GM12878 (cell line): ENCODE data around the gene ZMYND15. TPM values are rescaled to one million over a fixed set of nuclear protein-coding genes. Genes with fewer than 3 reads are reported as not detected.

Source experiments
- CHD2 ChIP-seq: IDR thresholded peaks from 2 replicates; pipeline ENCODE4 v1.6.1; 2011; ENCODE audit warnings: low read depth, low read length, improper control_type of control experiment, borderline replicate concordance
- IKZF2 ChIP-seq, 2 experiments: fragments of 450-650 bp; IDR thresholded peaks; 2 replicates each; pipeline ENCODE4 v1.6.1; 2017; ENCODE audit warnings: mild to moderate bottlenecking in 2 of 2, moderate library complexity in 2 of 2
- KLF5 ChIP-seq: fragments of 450-650 bp; IDR thresholded peaks from 2 replicates; pipeline ENCODE4 v1.6.1; 2014; ENCODE audit warnings: mild to moderate bottlenecking; ENCODE audit not compliant: partially characterized antibody
- MEF2B ChIP-seq: fragments of 450-650 bp; IDR thresholded peaks from 2 replicates; pipeline ENCODE4 v1.6.1; 2018; ENCODE audit warnings: mild to moderate bottlenecking, moderate library complexity; ENCODE audit not compliant: partially characterized antibody, poor library complexity, severe bottlenecking
- MTA2 ChIP-seq: fragments of 450-650 bp; IDR thresholded peaks from 2 replicates; pipeline ENCODE4 v1.6.1; 2016; ENCODE audit warnings: low read depth, mild to moderate bottlenecking, moderate library complexity
- NBN ChIP-seq: fragments of 450-650 bp; IDR thresholded peaks from 2 replicates; pipeline ENCODE4 v1.6.1; 2016
- NKRF ChIP-seq: fragments of 450-650 bp; conservative IDR thresholded peaks from 2 replicates; pipeline ENCODE4 v1.6.1; 2017; ENCODE audit warnings: mild to moderate bottlenecking, moderate library complexity
- NRF1 ChIP-seq: conservative IDR thresholded peaks from 2 replicates; pipeline ENCODE4 v1.6.1; 2011; ENCODE audit warnings: mild to moderate bottlenecking, low read depth, low read length, improper control_type of control experiment
- PML ChIP-seq: IDR thresholded peaks from 2 replicates; pipeline ENCODE4 v1.6.1; 2012; ENCODE audit warnings: low read length, inconsistent platforms
- SKIL ChIP-seq: fragments of 450-650 bp; IDR thresholded peaks from 2 replicates; pipeline ENCODE4 v1.6.1; 2017; ENCODE audit warnings: mild to moderate bottlenecking, low read depth, inconsistent platforms; ENCODE audit not compliant: poor library complexity, severe bottlenecking
- SMAD5 ChIP-seq: IDR thresholded peaks from 2 replicates; pipeline ENCODE4 v1.6.1; 2016; ENCODE audit warnings: antibody characterized with exemption, low read depth
- SP1 ChIP-seq: IDR thresholded peaks from one replicate; pipeline ENCODE4 v1.6.1; 2011; ENCODE audit warnings: low read depth, low read length
- SUPT20H ChIP-seq: IDR thresholded peaks from 2 replicates; pipeline ENCODE4 v1.6.1; 2011; ENCODE audit warnings: low read depth, mild to moderate bottlenecking, low read length, moderate library complexity, borderline replicate concordance; ENCODE audit not compliant: control insufficient read depth
- TAF1 ChIP-seq: IDR thresholded peaks from 2 replicates; pipeline ENCODE4 v1.6.1; 2011; ENCODE audit warnings: mild to moderate bottlenecking, low read depth, low read length, borderline replicate concordance
- TCF3 ChIP-seq: IDR thresholded peaks from 2 replicates; pipeline ENCODE4 v1.6.1; 2012; ENCODE audit warnings: low read depth, mild to moderate bottlenecking, low read length, borderline replicate concordance; ENCODE audit not compliant: insufficient read depth
- ZNF592 ChIP-seq: fragments of 450-650 bp; IDR thresholded peaks from 2 replicates; pipeline ENCODE4 v1.6.1; 2017; ENCODE audit warnings: mild to moderate bottlenecking, moderate library complexity
- ZSCAN29 ChIP-seq: fragments of 450-650 bp; IDR thresholded peaks from 2 replicates; pipeline ENCODE4 v1.6.1; 2017; ENCODE audit warnings: mild to moderate bottlenecking, moderate library complexity
- polyA plus RNA-seq, 11 experiments: library from polyadenylated mRNA; depleted of rRNA in 4 of 11; unstranded in 6 of 11; stranded (reverse) in 5 of 11; fragments of >200 nt; fragmentation: Nextera tagmentation in 4 of 11; fragmentation: Illumina TruSeq in 1 of 11; extraction: Ambion mirVana in 4 of 11; extraction: Trizol in 1 of 11; gene quantifications; 1 replicate in 1 of 11; 2 replicates in 10 of 11; pipeline versions ENCODE4 v1.2.1 to v1.2.3, GENCODE V29; 2011 to 2016; ENCODE audit warnings: inconsistent platforms in 2 of 11, missing spikeins in 2 of 11, low read depth in 1 of 11
- total RNA-seq, 4 experiments: library from RNA; depleted of rRNA in 3 of 4; stranded (reverse); fragments of >200 nt in 3 of 4; fragmentation: Illumina TruSeq in 1 of 4; extraction: Trizol in 1 of 4; gene quantifications; 2 replicates each; pipeline versions ENCODE4 v1.2.1 to v1.2.3, GENCODE V29; 2013 to 2021
- TF ChIP-seq, protein P1 (sequence below): fragments of 450-650 bp; IDR thresholded peaks from 2 replicates; pipeline ENCODE4 v1.6.1; 2018; ENCODE audit warnings: mild to moderate bottlenecking, low read depth, moderate library complexity; ENCODE audit not compliant: partially characterized antibody

The ZMYND15 gene
- total and polyA plus RNA-seq, 10 of the 15 experiments (the other 5 are each of a cell fraction or from before 2014, with no cell fraction given), result 0.03 to 0.17 (median 0.06) TPM; not detected in 4

DNA sequence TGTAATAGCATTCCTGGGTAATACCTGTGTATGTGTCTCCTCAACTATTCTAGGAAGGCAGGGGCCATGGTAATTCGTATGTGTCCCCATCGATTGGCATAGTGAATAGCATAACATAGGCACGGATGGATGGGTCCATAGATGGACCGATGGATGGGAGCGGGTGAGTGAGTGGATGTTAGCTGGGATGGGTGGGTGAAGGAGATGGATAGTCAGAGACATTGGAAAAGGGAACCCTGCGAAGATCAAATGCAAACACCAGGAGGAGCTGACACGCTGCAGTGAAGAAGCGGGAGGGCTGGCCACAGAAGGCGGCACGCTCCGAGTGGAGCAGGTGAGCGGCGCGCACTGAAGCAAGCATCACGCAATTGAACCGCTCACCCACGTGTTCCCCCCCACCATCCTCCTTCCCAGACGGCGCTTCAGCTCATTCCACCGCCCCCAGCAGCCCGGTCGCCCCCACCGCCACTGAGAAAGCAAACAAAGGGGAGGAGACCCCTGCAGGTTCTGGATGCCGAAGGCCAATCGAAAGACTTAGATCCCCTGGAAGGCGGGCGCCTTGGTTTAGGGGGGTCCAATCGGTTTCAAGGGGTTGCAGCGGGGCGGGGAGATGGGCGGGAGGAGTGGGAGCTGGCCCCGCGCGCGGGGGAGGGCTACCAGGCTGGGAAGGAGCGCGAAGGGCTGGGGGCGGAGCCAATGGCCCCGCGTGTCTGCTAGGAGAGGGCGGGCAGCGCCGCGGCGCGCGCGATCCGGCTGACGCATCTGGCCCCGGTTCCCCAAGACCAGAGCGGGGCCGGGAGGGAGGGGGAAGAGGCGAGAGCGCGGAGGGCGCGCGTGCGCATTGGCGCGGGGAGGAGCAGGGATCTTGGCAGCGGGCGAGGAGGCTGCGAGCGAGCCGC lies 29.6 kb upstream of the ZMYND15 start, which contains the start of gene ARRB2 (continued):
- TF ChIP-seq SUPT20H (no peak), PML (no peak), ZNF592 (no peak), MTA2 (0 out of 2 replicates have a peak, but pooled peaks have one; percentile 45), SMAD5 (no peak), IKZF2 (IDR thresholded peaks at IDR 0.05) (peak; percentile 82 to 89), ZSCAN29 (no peak), MEF2B (no peak), KLF5 (peak; percentile 72), TAF1 (peak; percentile 38; the same call in 1 of the 2 replicates), NKRF (peak; percentile 61), TCF3 (no peak), NBN (0 out of 2 replicates have a peak, but pooled peaks have one; percentile 81), SKIL (peak; percentile 19), NRF1 (peak; percentile 70), CHD2 (no peak), SP1 (peak; percentile 76)
- TF ChIP-seq, protein P1, sequence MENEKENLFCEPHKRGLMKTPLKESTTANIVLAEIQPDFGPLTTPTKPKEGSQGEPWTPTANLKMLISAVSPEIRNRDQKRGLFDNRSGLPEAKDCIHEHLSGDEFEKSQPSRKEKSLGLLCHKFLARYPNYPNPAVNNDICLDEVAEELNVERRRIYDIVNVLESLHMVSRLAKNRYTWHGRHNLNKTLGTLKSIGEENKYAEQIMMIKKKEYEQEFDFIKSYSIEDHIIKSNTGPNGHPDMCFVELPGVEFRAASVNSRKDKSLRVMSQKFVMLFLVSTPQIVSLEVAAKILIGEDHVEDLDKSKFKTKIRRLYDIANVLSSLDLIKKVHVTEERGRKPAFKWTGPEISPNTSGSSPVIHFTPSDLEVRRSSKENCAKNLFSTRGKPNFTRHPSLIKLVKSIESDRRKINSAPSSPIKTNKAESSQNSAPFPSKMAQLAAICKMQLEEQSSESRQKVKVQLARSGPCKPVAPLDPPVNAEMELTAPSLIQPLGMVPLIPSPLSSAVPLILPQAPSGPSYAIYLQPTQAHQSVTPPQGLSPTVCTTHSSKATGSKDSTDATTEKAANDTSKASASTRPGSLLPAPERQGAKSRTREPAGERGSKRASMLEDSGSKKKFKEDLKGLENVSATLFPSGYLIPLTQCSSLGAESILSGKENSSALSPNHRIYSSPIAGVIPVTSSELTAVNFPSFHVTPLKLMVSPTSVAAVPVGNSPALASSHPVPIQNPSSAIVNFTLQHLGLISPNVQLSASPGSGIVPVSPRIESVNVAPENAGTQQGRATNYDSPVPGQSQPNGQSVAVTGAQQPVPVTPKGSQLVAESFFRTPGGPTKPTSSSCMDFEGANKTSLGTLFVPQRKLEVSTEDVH, result no peak
